OCI-LY1 (cell line): ENCODE results near the gene OR5A2.

Experiments
- CTCF ChIP-seq: fragments of 200-600 bp; sonication (generic), shearing (Covaris generic); IDR thresholded peaks from 2 replicates; pipeline ENCODE4 v1.5.1; 2017; ENCODE audit warnings: mild to moderate bottlenecking, antibody characterized with exemption, low read length, moderate library complexity, mixed read lengths
- EZH2 ChIP-seq: fragments of 200-600 bp; sonication (generic), shearing (Covaris generic); IDR thresholded peaks from 2 replicates; pipeline ENCODE4 v1.8.0; 2017; ENCODE audit warnings: borderline replicate concordance, mixed run types, mild to moderate bottlenecking, antibody characterized with exemption, low read length, moderate library complexity, mixed read lengths

- TF ChIP-seq CTCF, result no peak
- no peak for TF ChIP-seq EZH2
Measured at GRCh38 chr11:59459916-59460315, 33.7 kb upstream of the OR5A2 start.
